Measurements from ENCODE around the gene ABCB9. TPM values are rescaled to one million over a fixed set of nuclear protein-coding genes. Genes with fewer than 3 reads are reported as not detected.

The ABCB9 gene
- total and polyA plus RNA-seq, 2 of the 8 experiments (the other 6 are each of a cell fraction or from before 2014, with no cell fraction given) = 3.8 to 8.0 TPM

- TF ChIP-seq SIRT6 (IDR thresholded peaks at IDR 0.05; ENCODE audit: low read length) (no peak), RXRA (IDR thresholded peaks at IDR 0.05; ENCODE audit: insufficient read depth, low read depth, low read length) (no peak), BCL11A (IDR thresholded peaks at IDR 0.05; ENCODE audit: low read depth in 2 of 2, low read length in 2 of 2) (no peak), POLR2A (IDR thresholded peaks at IDR 0.05; ENCODE audit: control extremely low read depth in 1 of 2, low read depth in 2 of 2, low read length in 2 of 2) (no peak), SUZ12 (IDR thresholded peaks at IDR 0.05; ENCODE audit: low read length) (no peak)
These were observed 79.1 kb downstream of the ABCB9 start (continued) for GRCh38 chr12:122886851-122887818.

Data from H1 (cell line).